Mesodermal cell (in vitro differentiated cells): ENCODE data around the gene CST4.
"Not testable (repeated sequence)": the region's sequence is repeated elsewhere in the genome, so short reads cannot be mapped to it uniquely, and the experiment has no call there.

Experiments
- H3K27ac ChIP-seq: 2 replicates; pipeline ENCODE4 v1.7.0; 2013; ENCODE audit warnings: mild to moderate bottlenecking, low read depth, low read length, moderate library complexity; ENCODE audit not compliant: severe bottlenecking
- H3K36me3 ChIP-seq: 2 replicates; pipeline ENCODE4 v1.7.1; 2013; ENCODE audit warnings: mild to moderate bottlenecking, low read length, moderate library complexity; ENCODE audit not compliant: control insufficient read depth, insufficient read depth
- H3K4me1 ChIP-seq: one replicate; pipeline ENCODE4 v1.7.1; 2013; ENCODE audit warnings: mild to moderate bottlenecking, low read length; ENCODE audit not compliant: insufficient read depth, control insufficient read depth, poor library complexity, severe bottlenecking
- H3K4me3 ChIP-seq: 2 replicates; pipeline ENCODE4 v1.7.0; 2013; ENCODE audit warnings: low read length, control low read depth, mild to moderate bottlenecking; ENCODE audit not compliant: insufficient read depth, poor library complexity, severe bottlenecking; ENCODE audit errors: extremely low read depth
- H3K9me3 ChIP-seq: 2 replicates; pipeline ENCODE4 v1.7.1; 2013; ENCODE audit warnings: mild to moderate bottlenecking, low read length, moderate library complexity; ENCODE audit not compliant: control insufficient read depth
- WGBS, 2 experiments: methylation state at CpG; one replicate each; pipeline ENCODE4 v1.1.5; 2013; ENCODE audit warnings: missing lambda C conversion rate in 2 of 2; ENCODE audit not compliant: insufficient coverage in 2 of 2; 5-methylcytosine and 5-hydroxymethylcytosine counted together

CST4 gene

GRCh38 chr20:23687986-23688385 is 852 bp downstream of the CST4 start:
- H3K4me3 ChIP-seq: no peak overlapping the region
- no peak overlapping the region for H3K27ac ChIP-seq
- H3K9me3 ChIP-seq: no peaks in the 10 kb centered on the region
- no peaks in the 10 kb centered on the region for H3K36me3 ChIP-seq
- WGBS, 2 experiments: 80 to 87% methylated on average over 3 of the region's 3 CpGs
- peaks cover 16% of the 10 kb centered on the region for H3K4me1 ChIP-seq

GRCh38 chr20:23686046-23686750 is 2.6 kb downstream of the CST4 start:
- H3K4me1 ChIP-seq: peaks cover 2% of the 10 kb centered on the region
- 77 to 93% methylated on average over 2 to 4 of the region's 4 CpGs for WGBS, 2 experiments
- H3K4me3 ChIP-seq: no peak overlapping the region
- H3K27ac ChIP-seq: no peak overlapping the region
- no peaks in the 10 kb centered on the region for H3K36me3 ChIP-seq
- no peaks in the 10 kb centered on the region for H3K9me3 ChIP-seq

- not testable (repeated sequence) for H3K36me3 ChIP-seq, H3K4me3 ChIP-seq, H3K9me3 ChIP-seq, H3K4me1 ChIP-seq, H3K27ac ChIP-seq
- WGBS, 2 experiments: 89 to 100% methylated on average over 1 of the region's 4 CpGs
Observed at GRCh38 chr20:23685529-23685896, 3.3 kb downstream of the CST4 start.

- H3K9me3 ChIP-seq: no peaks in the 10 kb centered on the region
- H3K27ac ChIP-seq: no peak overlapping the region
- H3K36me3 ChIP-seq: no peaks in the 10 kb centered on the region
- WGBS, 2 experiments: 92 to 100% methylated on average over 1 to 2 of the region's 6 CpGs
- H3K4me3 ChIP-seq: no peak overlapping the region
- no peaks in the 10 kb centered on the region for H3K4me1 ChIP-seq
Observed at GRCh38 chr20:23684261-23684660, 4.6 kb downstream of the CST4 start.

- no peaks in the 10 kb centered on the region for H3K9me3 ChIP-seq
- H3K4me1 ChIP-seq: no peaks in the 10 kb centered on the region
- H3K4me3 ChIP-seq: no peak overlapping the region
- H3K36me3 ChIP-seq: no peaks in the 10 kb centered on the region
- H3K27ac ChIP-seq: no peak overlapping the region
- WGBS, 2 experiments: 100% methylated on average over 1 of the region's 2 CpGs
Observed at GRCh38 chr20:23683807-23684206, 5.0 kb downstream of the CST4 start.

- 100% methylated on average over 1 of the region's 2 CpGs; no CpG with 5 or more reads in 1 of the 2 experiments for WGBS, 2 experiments
- Histone ChIP-seq H3K36me3 (no peaks in the 10 kb centered on the region), H3K4me3 (no peak overlapping the region), H3K4me1 (no peaks in the 10 kb centered on the region), H3K27ac (no peak overlapping the region), H3K9me3 (no peaks in the 10 kb centered on the region)
Observed at GRCh38 chr20:23683281-23683680, 5.6 kb downstream of the CST4 start.

- H3K4me1 ChIP-seq: no peaks in the 10 kb centered on the region
- H3K27ac ChIP-seq: no peak overlapping the region
- H3K4me3 ChIP-seq: no peak overlapping the region
- H3K9me3 ChIP-seq: no peaks in the 10 kb centered on the region
- H3K36me3 ChIP-seq: no peaks in the 10 kb centered on the region
Observed at GRCh38 chr20:23680146-23680545, 8.7 kb downstream of the CST4 start.

GRCh38 chr20:23679133-23680092 is 9.4 kb downstream of the CST4 start:
- Histone ChIP-seq H3K4me3 (no peak overlapping the region), H3K4me1 (no peaks in the 10 kb centered on the region), H3K27ac (no peak overlapping the region), H3K36me3 (no peaks in the 10 kb centered on the region), H3K9me3 (no peaks in the 10 kb centered on the region)
- 81 to 89% methylated on average over 6 of the region's 7 CpGs for WGBS, 2 experiments

- whole genome bisulfite sequencing, 2 experiments: 82 to 85% methylated on average over 1 of the region's 1 CpG
- no peaks in the 10 kb centered on the region for H3K4me1 ChIP-seq
- H3K9me3 ChIP-seq: no peaks in the 10 kb centered on the region
- H3K36me3 ChIP-seq: no peaks in the 10 kb centered on the region
- no peak overlapping the region for H3K4me3 ChIP-seq
- no peak overlapping the region for H3K27ac ChIP-seq
Observed at GRCh38 chr20:23673209-23673608, 15.6 kb downstream of the CST4 start.

GRCh38 chr20:23672158-23672557 is 16.7 kb downstream of the CST4 start:
- Histone ChIP-seq H3K4me1 (no peaks in the 10 kb centered on the region), H3K27ac (no peak overlapping the region), H3K9me3 (no peaks in the 10 kb centered on the region), H3K4me3 (no peak overlapping the region), H3K36me3 (no peaks in the 10 kb centered on the region)
- WGBS, 2 experiments: no CpG with 5 or more reads among the region's 1 CpG

- H3K27ac ChIP-seq: no peak overlapping the region
- H3K4me1 ChIP-seq: no peaks in the 10 kb centered on the region
- H3K36me3 ChIP-seq: no peaks in the 10 kb centered on the region
- H3K9me3 ChIP-seq: no peaks in the 10 kb centered on the region
- no peak overlapping the region for H3K4me3 ChIP-seq
- 83 to 91% methylated on average over 3 of the region's 3 CpGs for WGBS, 2 experiments
Observed at GRCh38 chr20:23671479-23671878, 17.4 kb downstream of the CST4 start.
